GM19463 (cell line): ENCODE results near the gene VSTM2B.
"Not testable (repeated sequence)": the region's sequence is repeated elsewhere in the genome, so short reads cannot be mapped to it uniquely, and the experiment has no call there.

Experiments
- ATAC-seq: cut with Tn5 transposase; IDR thresholded peaks from one replicate; pipeline ENCODE4 v1.9.1; 2021; ENCODE audit warnings: mild to moderate bottlenecking, moderate library complexity; ENCODE audit not compliant: unreplicated experiment

VSTM2B gene

DNA sequence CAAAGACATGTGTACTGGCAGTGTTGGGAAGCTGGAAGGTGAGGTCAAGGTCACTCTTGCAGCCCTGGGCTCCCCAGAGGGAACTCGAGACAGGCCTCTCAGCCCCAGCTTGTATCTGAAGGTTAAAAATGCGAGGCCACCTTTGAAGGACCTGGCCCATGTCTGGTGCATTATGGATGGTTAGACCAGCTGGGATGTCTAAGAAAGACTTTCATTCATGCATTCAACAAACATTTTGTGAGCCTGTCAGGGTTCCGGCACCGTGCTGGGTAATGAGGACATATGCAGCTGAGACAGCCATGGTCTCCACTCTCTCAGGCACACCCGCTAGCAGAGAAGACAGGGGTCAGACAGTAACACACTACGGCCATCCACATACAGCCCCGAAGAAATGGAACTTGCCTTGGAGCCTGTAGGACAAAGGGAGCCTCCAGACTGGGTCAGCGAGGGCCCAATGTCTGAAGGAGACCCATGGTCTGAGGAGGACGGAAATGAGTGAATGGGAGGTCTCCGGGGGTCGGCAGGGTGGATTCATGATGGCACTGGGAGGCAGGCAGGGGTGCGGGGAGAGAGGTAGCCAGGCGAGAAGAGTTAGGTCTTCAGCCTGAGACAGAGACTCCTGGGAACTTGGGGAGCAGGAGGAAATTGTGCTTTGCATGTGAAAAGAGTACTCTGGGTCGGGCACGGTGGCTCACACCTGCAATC is 19.0 kb downstream of the VSTM2B start:
- no peak for ATAC-seq

GRCh38 chr19:29545447-29545846 is 19.7 kb downstream of the VSTM2B start:
- not testable (repeated sequence) for ATAC-seq

DNA sequence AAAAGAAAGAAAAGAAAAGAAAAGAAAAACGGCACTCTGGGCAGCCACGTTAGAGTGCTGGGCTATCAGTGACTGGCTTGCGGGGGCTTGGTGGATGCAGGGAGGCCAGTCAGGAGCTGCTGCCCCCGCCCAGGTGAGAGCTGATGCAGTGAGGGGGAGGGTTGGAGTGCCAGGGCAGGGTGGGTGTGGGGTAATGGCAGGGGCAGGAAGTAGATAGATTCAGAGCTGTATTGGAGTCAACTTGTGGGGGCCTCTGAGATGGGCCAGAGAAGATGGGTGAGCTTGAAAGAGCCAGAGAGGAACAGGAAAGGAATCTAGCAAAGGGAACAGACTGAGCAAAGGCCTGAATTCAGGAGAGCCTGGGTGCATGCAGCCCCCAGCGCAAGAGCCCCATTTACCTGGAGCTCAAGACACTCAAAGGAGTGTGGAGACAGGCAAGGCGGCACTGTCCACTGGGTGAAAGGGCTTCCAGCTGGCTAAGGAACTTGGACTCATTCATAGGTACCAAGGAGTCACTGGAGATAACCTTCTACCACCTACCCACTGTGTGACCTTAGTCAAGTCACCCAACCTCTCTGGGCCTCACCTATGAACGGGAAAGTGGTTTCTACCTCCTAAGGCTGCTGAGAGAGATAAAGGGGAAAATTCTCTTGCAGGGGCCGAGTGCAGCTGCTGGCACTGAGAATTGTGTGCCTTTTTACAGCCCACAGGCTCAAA is 20.2 kb downstream of the VSTM2B start:
- no peak for ATAC-seq

DNA sequence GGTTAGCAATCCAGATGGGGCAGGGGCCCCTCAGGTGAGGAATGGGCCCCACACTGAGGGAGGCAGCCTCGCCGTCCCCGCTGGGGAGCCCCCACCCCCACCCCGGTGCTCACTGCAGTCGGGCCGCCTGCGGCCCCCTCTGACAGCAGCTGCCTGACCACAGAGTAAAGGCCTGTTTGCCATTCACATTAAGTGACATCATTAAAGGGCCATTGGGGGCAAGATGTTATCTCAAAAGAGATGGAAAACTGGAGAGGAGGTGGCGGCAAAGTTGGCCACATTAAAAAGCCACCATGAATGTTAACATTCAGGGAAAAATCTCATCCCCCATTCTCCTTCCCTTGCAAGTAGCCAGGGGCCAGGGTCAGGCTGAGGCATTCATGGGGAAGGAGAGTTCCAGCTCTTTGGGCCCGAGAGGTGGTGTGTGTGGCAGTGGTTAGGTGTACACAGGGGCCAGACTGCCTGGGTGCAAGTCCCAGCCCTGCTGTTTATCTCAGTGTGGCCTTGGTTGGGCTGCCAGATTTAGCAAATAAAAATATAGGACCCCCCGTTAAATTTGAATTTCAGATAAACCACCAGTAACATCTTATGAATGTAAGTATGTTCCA is 20.9 kb downstream of the VSTM2B start:
- no peak for ATAC-seq

GRCh38 chr19:29547361-29547960 is 21.7 kb downstream of the VSTM2B start:
- no peak for ATAC-seq

- ATAC-seq: no peak
Observed at GRCh38 chr19:29547981-29548380, 22.2 kb downstream of the VSTM2B start.

DNA sequence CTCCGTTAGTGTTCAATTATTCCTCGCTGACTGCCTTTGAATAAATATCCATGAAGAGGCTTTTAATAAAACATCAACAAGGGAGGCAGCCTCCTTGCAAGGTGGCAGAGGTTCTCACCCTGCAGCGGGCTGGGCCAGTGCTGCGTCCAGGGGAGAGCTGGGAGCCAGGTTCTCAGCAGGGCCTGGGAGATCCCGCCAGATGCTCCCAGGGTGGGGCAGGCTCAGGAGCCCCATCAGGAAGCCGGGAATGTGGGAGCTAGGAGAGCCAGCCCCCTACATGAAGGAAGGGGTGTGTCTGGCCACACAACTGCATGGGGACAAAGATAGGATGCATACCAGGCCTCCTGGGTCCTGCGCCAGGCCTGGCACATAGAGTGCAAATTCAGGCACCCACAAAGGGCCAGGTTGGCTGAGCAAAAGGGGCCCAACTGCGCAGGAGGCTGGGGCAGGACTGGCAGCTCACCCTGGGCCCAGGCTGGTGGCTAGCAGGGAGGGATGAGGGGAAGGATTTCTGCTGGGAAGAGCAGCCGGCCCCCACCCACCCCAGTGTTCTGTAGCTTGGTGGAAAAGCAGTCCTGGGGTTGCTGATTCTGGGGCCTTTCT is 22.8 kb downstream of the VSTM2B start:
- ATAC-seq: no peak

DNA sequence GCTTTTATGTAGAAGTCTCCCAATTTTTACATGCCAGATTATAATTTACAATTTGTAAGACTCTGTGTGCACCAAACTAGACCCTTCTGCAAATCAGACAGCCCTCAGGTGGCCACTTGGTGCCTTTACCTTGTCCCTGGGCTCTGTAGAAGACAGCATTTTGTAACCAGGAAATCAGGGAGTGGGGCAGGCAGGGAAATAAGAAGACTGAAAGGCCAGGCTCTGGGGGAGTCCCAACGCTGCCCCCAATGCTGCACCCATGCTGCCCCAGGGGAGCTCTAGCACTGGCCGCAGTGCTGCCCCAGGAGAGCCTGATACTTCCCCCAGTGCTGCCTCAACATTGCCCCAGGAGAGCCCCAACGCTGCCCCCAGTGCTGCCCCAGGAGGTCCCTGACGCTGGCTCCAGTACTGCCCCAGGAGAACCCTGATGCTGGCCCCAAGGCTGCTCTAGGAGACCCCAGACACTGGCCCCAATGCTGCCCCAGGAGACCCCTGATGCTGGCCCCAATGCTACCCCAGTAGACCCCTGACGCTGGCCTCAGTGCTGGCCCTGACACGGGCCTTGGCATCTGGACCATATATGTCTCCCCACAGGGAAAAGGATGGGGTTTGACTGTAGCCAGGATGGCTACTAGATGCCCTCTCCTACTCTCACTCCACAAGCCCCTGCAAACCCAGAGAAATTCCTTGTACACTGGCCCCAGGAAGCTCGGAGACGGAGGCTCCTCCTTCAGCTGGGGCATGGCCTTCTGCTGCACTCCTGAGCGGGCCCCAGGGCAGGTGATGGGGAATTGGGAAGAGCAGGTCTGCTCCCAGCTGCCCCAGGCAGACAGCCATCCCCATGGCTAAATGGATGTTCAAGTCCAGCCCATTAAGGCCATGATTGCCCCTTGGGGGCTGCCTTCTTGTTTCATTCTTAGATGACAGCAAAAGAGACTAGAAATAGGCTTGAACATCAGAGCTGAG is 23.6 kb downstream of the VSTM2B start:
- ATAC-seq: no peak

DNA sequence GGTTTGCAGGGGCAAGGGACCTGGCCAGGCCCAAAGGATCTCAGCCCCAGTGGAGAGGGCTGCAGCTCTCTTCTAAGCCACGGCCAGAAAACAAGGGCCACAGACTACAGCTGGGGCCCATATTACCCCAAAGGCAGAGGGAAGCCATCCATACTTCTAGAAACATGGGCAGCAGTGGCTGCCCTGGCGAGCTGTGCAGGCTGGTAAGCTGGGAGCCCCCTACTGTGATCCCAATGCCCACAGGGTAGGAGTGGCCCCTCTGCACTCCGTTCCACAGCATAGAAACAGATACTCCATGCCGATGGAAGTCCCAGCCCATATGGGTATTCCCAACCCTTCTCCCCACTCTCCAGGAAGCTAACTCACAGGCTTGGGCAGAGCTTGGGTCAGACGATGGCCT is 25.1 kb downstream of the VSTM2B start:
- ATAC-seq: no peak

DNA sequence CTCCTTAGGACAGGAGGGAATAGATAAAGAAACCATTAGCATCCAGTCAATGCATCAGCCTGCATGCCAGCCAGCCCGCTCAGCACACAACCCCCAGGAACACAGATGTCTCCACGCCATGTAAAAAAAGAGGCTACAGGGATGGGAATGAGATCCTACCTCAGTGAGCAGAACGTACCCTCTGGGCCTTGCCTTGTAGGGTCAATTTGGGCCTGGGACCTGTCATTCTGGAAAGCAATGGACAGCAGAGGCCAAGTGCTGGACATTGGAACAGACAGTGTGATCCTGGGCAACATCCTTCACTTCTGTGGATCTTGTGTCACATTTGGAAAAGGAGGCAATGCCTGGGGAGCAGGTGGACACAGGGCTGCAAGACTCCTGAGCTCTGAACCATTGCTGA is 26.0 kb downstream of the VSTM2B start:
- no peak for ATAC-seq

DNA sequence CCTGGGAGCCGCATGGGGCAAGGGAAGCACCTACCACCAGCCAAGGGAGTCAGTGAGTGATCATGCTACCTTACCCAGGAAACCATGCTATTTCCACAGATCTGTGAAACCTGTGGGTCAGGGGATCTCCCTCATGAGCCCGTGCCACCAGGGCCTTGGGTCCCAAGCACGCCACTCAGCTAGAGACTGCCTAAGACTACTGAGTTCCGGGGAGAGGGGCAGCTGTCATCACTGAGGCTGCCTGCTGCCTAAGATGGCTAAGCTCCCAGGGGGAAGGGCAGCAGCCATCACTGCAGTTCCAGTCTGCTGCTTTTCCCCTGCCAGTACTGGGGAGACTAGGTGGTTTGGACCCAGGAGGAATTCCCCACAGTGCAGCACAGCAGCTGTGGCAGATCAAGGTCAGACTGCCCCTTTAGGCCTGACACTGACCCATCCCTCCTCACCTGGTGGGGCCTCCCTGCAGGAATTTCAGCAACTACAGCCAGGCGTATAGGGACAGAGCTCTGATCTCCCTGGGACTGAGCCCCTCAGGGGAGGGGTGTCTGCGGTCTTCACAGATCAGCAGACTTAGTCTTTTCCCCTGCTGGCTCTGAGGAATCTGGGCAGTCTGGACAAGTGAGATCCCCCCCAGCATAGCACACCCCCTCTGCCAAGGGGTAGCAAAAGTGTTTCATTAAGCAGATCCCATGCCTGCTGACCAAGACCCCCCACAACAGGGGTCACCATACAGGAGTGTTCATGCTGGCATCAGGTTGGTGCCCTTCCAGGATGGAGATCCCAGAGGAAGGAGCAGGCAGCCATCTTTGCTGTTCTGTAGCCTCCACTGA is 26.9 kb downstream of the VSTM2B start:
- no peak for ATAC-seq

DNA sequence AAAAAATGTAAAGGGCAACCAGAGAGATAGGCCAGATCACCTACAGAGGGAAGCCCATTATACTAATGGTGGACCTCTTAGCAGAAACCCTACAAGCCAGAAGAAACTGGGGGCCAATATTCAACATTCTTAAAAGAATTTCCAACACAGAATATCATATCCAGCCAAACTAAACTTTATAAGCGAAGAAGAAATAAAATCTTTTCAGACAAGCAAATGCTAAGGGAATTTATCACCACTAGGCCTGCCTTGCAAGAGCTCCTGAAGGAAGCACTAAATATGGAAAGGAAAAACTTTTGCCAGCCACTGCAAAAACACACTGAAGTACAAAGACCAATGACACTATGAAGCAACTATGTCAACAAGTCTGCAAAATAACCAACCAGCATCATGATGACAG is 28.4 kb downstream of the VSTM2B start:
- ATAC-seq: no peak

DNA sequence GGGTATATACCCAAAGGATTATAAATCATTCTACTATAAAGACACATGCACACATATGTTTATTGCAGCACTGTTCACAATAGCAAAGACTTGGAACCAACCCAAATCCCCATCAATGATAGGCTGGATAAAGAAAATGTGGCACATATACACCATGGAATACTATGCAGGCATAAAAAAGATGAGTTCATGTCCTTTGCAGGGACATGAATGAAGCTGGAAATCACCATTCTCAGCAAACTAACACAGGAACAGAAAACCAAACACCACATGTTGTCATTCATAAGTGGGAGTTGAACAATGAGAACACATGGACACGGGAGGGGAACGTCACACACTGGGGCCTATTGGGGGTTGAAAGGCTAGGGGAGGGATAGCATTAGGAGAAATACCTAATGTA is 33.3 kb downstream of the VSTM2B start:
- not testable (repeated sequence) for ATAC-seq

DNA sequence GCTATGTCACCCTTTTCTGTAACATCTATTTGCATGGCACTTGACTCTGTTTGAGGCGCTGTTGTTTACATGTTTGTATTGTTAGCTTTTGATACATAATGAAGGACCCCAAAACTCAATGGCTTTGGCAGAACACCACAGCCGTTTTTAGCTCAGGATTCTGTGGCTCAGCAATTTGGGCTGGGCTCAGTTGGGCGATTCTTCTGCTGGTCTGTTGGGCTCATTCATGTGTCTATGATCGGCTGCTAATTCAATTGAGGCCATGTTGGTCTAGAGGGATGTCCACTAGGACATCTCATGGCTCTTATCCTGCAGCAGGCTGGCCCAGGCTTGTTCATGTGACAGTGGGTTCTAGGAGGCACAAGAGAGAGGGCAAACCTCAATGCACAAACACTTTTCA is 33.9 kb downstream of the VSTM2B start:
- ATAC-seq: no peak

GRCh38 chr19:29560313-29561075 is 34.7 kb downstream of the VSTM2B start:
- ATAC-seq: no peak

- ATAC-seq: no peak
Observed at GRCh38 chr19:29561601-29562000, 35.8 kb downstream of the VSTM2B start.

GRCh38 chr19:29562299-29563297 is 36.8 kb downstream of the VSTM2B start:
- no peak for ATAC-seq
